ENCODE results near the gene BDH2.

- no peak for TF ChIP-seq POLR2AphosphoS5 (IDR thresholded peaks at IDR 0.05)
- TF ChIP-seq CTCF (IDR thresholded peaks at IDR 0.05) = no peak
- no peak for TF ChIP-seq POLR2A (IDR thresholded peaks at IDR 0.05; ENCODE audit: low read depth)
- TF ChIP-seq EP300 (IDR thresholded peaks at IDR 0.05) = no peak
These were observed 4.6 kb downstream of the BDH2 start for GRCh38 chr4:103095080-103095479.
